ENCODE results near the gene LIMS3.
"Not testable (repeated sequence)": the region's sequence is repeated elsewhere in the genome, so short reads cannot be mapped to it uniquely, and the experiment has no call there.

- not testable (repeated sequence) for TF ChIP-seq POLR2A (IDR thresholded peaks at IDR 0.05)
- TF ChIP-seq, protein P1, sequence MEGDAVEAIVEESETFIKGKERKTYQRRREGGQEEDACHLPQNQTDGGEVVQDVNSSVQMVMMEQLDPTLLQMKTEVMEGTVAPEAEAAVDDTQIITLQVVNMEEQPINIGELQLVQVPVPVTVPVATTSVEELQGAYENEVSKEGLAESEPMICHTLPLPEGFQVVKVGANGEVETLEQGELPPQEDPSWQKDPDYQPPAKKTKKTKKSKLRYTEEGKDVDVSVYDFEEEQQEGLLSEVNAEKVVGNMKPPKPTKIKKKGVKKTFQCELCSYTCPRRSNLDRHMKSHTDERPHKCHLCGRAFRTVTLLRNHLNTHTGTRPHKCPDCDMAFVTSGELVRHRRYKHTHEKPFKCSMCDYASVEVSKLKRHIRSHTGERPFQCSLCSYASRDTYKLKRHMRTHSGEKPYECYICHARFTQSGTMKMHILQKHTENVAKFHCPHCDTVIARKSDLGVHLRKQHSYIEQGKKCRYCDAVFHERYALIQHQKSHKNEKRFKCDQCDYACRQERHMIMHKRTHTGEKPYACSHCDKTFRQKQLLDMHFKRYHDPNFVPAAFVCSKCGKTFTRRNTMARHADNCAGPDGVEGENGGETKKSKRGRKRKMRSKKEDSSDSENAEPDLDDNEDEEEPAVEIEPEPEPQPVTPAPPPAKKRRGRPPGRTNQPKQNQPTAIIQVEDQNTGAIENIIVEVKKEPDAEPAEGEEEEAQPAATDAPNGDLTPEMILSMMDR (IDR thresholded peaks at IDR 0.05), result not testable (repeated sequence)
These were observed 2.3 kb upstream of the LIMS3 start for GRCh38 chr2:109896212-109896611.

Measured in Peyer's patch (tissue), 4 donors.